ENCODE results near the gene RAB11A.

- TF ChIP-seq EP300 (IDR thresholded peaks at IDR 0.05) = no peak
- TF ChIP-seq, protein P1, sequence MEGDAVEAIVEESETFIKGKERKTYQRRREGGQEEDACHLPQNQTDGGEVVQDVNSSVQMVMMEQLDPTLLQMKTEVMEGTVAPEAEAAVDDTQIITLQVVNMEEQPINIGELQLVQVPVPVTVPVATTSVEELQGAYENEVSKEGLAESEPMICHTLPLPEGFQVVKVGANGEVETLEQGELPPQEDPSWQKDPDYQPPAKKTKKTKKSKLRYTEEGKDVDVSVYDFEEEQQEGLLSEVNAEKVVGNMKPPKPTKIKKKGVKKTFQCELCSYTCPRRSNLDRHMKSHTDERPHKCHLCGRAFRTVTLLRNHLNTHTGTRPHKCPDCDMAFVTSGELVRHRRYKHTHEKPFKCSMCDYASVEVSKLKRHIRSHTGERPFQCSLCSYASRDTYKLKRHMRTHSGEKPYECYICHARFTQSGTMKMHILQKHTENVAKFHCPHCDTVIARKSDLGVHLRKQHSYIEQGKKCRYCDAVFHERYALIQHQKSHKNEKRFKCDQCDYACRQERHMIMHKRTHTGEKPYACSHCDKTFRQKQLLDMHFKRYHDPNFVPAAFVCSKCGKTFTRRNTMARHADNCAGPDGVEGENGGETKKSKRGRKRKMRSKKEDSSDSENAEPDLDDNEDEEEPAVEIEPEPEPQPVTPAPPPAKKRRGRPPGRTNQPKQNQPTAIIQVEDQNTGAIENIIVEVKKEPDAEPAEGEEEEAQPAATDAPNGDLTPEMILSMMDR (IDR thresholded peaks at IDR 0.05) = peak in 1 of 4 experiments; percentile 37
Observed at GRCh38 chr15:65869126-65869953, at the start of gene RAB11A.
